BLaER1 treated with 17β-estradiol and CSF1 and Interleukin-3, amounts not matched to agents 10 nM and 100 nM (cell line): Measurements from ENCODE around the gene ITM2C.

Source experiments
- H3K27ac ChIP-seq, 11 experiments: shearing (Covaris generic); formaldehyde crosslinking; 2 replicates each; pipeline ENCODE4 v1.8.1; 2022
- H3K27me3 ChIP-seq, 11 experiments: shearing (Covaris generic); formaldehyde crosslinking; 2 replicates each; pipeline ENCODE4 v1.8.1; 2022
- H3K36me3 ChIP-seq, 11 experiments: shearing (Covaris generic); formaldehyde crosslinking; 2 replicates each; pipeline ENCODE4 v1.8.1; 2022
- H3K4me1 ChIP-seq, 10 experiments: shearing (Covaris generic); formaldehyde crosslinking; 2 replicates each; pipeline ENCODE4 v1.8.1; 2022
- H3K4me2 ChIP-seq, 11 experiments: shearing (Covaris generic); formaldehyde crosslinking; 2 replicates each; pipeline ENCODE4 v1.8.1; 2022
- H3K4me3 ChIP-seq, 10 experiments: shearing (Covaris generic); formaldehyde crosslinking; 2 replicates each; pipeline ENCODE4 v1.8.1; 2022
- H3K9ac ChIP-seq, 11 experiments: shearing (Covaris generic); formaldehyde crosslinking; 2 replicates each; pipeline ENCODE4 v1.8.1; 2022
- H3K9me3 ChIP-seq, 11 experiments: shearing (Covaris generic); formaldehyde crosslinking; replicated peaks in 1 of 11; 2 replicates each; pipeline ENCODE4 v1.8.1; 2022
- H4K20me1 ChIP-seq, 11 experiments: shearing (Covaris generic); formaldehyde crosslinking; 2 replicates each; pipeline ENCODE4 v1.8.1; 2022
- Cebpa-rat ChIP-seq, 11 experiments: shearing (Covaris generic); IDR thresholded peaks; 2 replicates each; pipeline ENCODE4 v1.8.1; 2022

The ITM2C gene

GRCh38 chr2:230895536-230896345 is 31.0 kb downstream of the ITM2C start:
- Histone ChIP-seq H3K36me3 (no peaks in the 10 kb centered on the region), H3K9ac (no peak overlapping the region), H4K20me1 (peaks cover 0 to 14% (median 0%) of the 10 kb centered on the region in 11 experiments; a peak in 2 of 22 replicates), H3K4me3 (no peak overlapping the region), H3K4me1 (peaks cover 31 to 75% (median 51%) of the 10 kb centered on the region in 10 experiments), H3K4me2 (peak overlapping the region in 8 of 11 experiments; percentile 1 to 87 (median 52); a peak in 13 of 22 replicates), H3K27ac (no peak overlapping the region), H3K27me3 (no peaks in the 10 kb centered on the region), H3K9me3 (no peaks in the 10 kb centered on the region)
- no peak for TF ChIP-seq Cebpa-rat (IDR thresholded peaks at IDR 0.05)

GRCh38 chr2:230896346-230897115 is 31.8 kb downstream of the ITM2C start:
- H4K20me1 ChIP-seq, result peaks cover 0 to 14% (median 0%) of the 10 kb centered on the region in 11 experiments; a peak in 2 of 22 replicates
- no peaks in the 10 kb centered on the region for H3K36me3 ChIP-seq
- H3K27me3 ChIP-seq, result no peaks in the 10 kb centered on the region
- H3K4me1 ChIP-seq, result peaks cover 23 to 67% (median 45%) of the 10 kb centered on the region in 10 experiments
- H3K4me2 ChIP-seq, result peak overlapping the region in 7 of 11 experiments; percentile 13 to 87 (median 65); a peak in 11 of 22 replicates
- no peak for TF ChIP-seq Cebpa-rat (IDR thresholded peaks at IDR 0.05)
- no peak overlapping the region for H3K9ac ChIP-seq
- H3K27ac ChIP-seq, result no peak overlapping the region
- H3K9me3 ChIP-seq, result no peaks in the 10 kb centered on the region
- H3K4me3 ChIP-seq, result no peak overlapping the region

GRCh38 chr2:230898016-230898712 is 33.4 kb downstream of the ITM2C start:
- Histone ChIP-seq H3K4me1 (peaks cover 17 to 55% (median 36%) of the 10 kb centered on the region in 10 experiments), H3K4me3 (no peak overlapping the region), H3K27me3 (no peaks in the 10 kb centered on the region), H3K4me2 (peak overlapping the region in 1 of 11 experiments; percentile 12; a peak in 1 of 22 replicates), H3K36me3 (no peaks in the 10 kb centered on the region), H3K9ac (no peak overlapping the region), H3K9me3 (no peaks in the 10 kb centered on the region), H4K20me1 (peaks cover 0 to 14% (median 0%) of the 10 kb centered on the region in 11 experiments; a peak in 2 of 22 replicates), H3K27ac (no peak overlapping the region)
- no peak for TF ChIP-seq Cebpa-rat (IDR thresholded peaks at IDR 0.05)

GRCh38 chr2:230898713-230899091 is 34.0 kb downstream of the ITM2C start:
- no peaks in the 10 kb centered on the region for H3K36me3 ChIP-seq
- H3K27me3 ChIP-seq, result no peaks in the 10 kb centered on the region
- H3K4me3 ChIP-seq, result no peak overlapping the region
- no peak overlapping the region for H3K27ac ChIP-seq
- no peaks in the 10 kb centered on the region for H3K9me3 ChIP-seq
- no peak for TF ChIP-seq Cebpa-rat (IDR thresholded peaks at IDR 0.05)
- peaks cover 0 to 9% (median 0%) of the 10 kb centered on the region in 11 experiments; a peak in 2 of 22 replicates for H4K20me1 ChIP-seq
- peaks cover 11 to 50% (median 31%) of the 10 kb centered on the region in 10 experiments for H3K4me1 ChIP-seq
- peak overlapping the region in 3 of 11 experiments; percentile 0 to 25 (median 12); a peak in 4 of 22 replicates for H3K4me2 ChIP-seq
- no peak overlapping the region for H3K9ac ChIP-seq

- Histone ChIP-seq H3K4me1 (peaks cover 5 to 44% (median 25%) of the 10 kb centered on the region in 10 experiments), H3K36me3 (no peaks in the 10 kb centered on the region), H3K4me2 (peak overlapping the region in 5 of 11 experiments; percentile 0 to 25 (median 12); a peak in 6 of 22 replicates)
These were observed 34.5 kb downstream of the ITM2C start for GRCh38 chr2:230899287-230899686.

GRCh38 chr2:230899786-230900185 is 35.0 kb downstream of the ITM2C start:
- no peaks in the 10 kb centered on the region for H3K36me3 ChIP-seq
- H3K4me3 ChIP-seq, result no peak overlapping the region
- no peaks in the 10 kb centered on the region for H3K27me3 ChIP-seq
- peaks cover under 1 to 42% (median 22%) of the 10 kb centered on the region in 10 experiments; a peak in 19 of 20 replicates for H3K4me1 ChIP-seq
- H3K27ac ChIP-seq, result no peak overlapping the region
- no peak for TF ChIP-seq Cebpa-rat (IDR thresholded peaks at IDR 0.05)
- H3K4me2 ChIP-seq, result peak overlapping the region in 1 of 11 experiments; percentile 25; a peak in 1 of 22 replicates
- 0 out of 22 replicates have a peak overlapping the region, but pooled peaks of 1 of the 11 experiments have one; percentile 9 for H3K9ac ChIP-seq
- H3K9me3 ChIP-seq, result no peaks in the 10 kb centered on the region
- peaks cover 0 to 3% (median 0%) of the 10 kb centered on the region in 11 experiments; a peak in 1 of 22 replicates for H4K20me1 ChIP-seq

More at GRCh38 chr2:230899287-230899686, 34.5 kb downstream of the ITM2C start:
- Histone ChIP-seq H4K20me1 (peaks cover 0 to 4% (median 0%) of the 10 kb centered on the region in 11 experiments; a peak in 2 of 22 replicates), H3K9me3 (no peaks in the 10 kb centered on the region), H3K4me3 (no peak overlapping the region), H3K27me3 (no peaks in the 10 kb centered on the region), H3K27ac (no peak overlapping the region), H3K9ac (peak overlapping the region in 1 of 11 experiments; percentile 9; a peak in 1 of 22 replicates)
- TF ChIP-seq Cebpa-rat (IDR thresholded peaks at IDR 0.05), result no peak

- no peak overlapping the region for H3K4me3 ChIP-seq
- H3K4me2 ChIP-seq, result no peak overlapping the region
These were observed 35.7 kb downstream of the ITM2C start for GRCh38 chr2:230900336-230900995.

GRCh38 chr2:230901006-230901405 is 36.3 kb downstream of the ITM2C start:
- H3K9ac ChIP-seq, result no peak overlapping the region
- H3K27me3 ChIP-seq, result no peaks in the 10 kb centered on the region
- TF ChIP-seq Cebpa-rat (IDR thresholded peaks at IDR 0.05), result no peak
- no peaks in the 10 kb centered on the region for H3K36me3 ChIP-seq
- no peak overlapping the region for H3K27ac ChIP-seq
- H3K4me1 ChIP-seq, result peaks cover 10 to 42% (median 22%) of the 10 kb centered on the region in 10 experiments
- H3K4me3 ChIP-seq, result no peak overlapping the region
- H3K9me3 ChIP-seq, result no peaks in the 10 kb centered on the region
- H3K4me2 ChIP-seq, result no peak overlapping the region
- peaks cover 0 to 3% (median 0%) of the 10 kb centered on the region in 11 experiments; a peak in 1 of 22 replicates for H4K20me1 ChIP-seq

More at GRCh38 chr2:230900336-230900995, 35.7 kb downstream of the ITM2C start:
- H3K9me3 ChIP-seq, result no peaks in the 10 kb centered on the region
- H3K4me1 ChIP-seq, result peaks cover 4 to 42% (median 22%) of the 10 kb centered on the region in 10 experiments; a peak in 19 of 20 replicates
- H3K36me3 ChIP-seq, result no peaks in the 10 kb centered on the region
- no peak overlapping the region for H3K27ac ChIP-seq
- H3K27me3 ChIP-seq, result no peaks in the 10 kb centered on the region
- H4K20me1 ChIP-seq, result peaks cover 0 to 3% (median 0%) of the 10 kb centered on the region in 11 experiments; a peak in 1 of 22 replicates
- TF ChIP-seq Cebpa-rat (IDR thresholded peaks at IDR 0.05), result no peak
- no peak overlapping the region for H3K9ac ChIP-seq
